Hepatocyte (in vitro differentiated cells): Measurements from ENCODE around the gene SOCS3.

Experiments used
- EZH2phosphoT487 ChIP-seq: fragments of 200-600 bp; sonication (generic); IDR thresholded peaks from one replicate; pipeline ENCODE4 v1.6.1; 2018; ENCODE audit warnings: antibody characterized with exemption, mild to moderate bottlenecking, low read depth, moderate library complexity; ENCODE audit not compliant: unreplicated experiment, severe bottlenecking
- TF ChIP-seq, protein P1 (sequence below): fragments of 200-600 bp; sonication (generic); IDR thresholded peaks from 2 replicates; pipeline ENCODE4 v1.5.1; 2016; ENCODE audit warnings: antibody characterized with exemption, mild to moderate bottlenecking; ENCODE audit not compliant: poor library complexity

DNA sequence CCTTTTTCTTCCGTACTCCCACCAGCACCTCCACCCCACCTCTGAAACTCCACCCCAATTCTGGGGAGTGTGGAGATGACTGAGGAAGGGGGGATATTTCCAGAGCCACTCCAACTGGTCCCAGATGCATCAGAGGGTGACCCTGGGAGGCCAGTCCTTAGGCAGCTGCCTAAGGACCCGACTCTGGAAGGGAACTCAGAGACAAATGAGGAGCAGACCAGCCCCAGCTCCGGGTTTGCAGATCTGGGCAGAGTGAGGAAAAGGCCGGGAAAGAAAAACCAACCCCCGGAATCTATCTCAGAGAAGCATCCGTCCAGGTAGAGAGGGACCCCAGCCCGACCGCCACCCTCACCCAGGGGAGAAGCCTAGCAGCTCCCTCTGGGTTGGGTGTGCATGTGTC is 41.5 kb downstream of the SOCS3 start:
- TF ChIP-seq, protein P1, sequence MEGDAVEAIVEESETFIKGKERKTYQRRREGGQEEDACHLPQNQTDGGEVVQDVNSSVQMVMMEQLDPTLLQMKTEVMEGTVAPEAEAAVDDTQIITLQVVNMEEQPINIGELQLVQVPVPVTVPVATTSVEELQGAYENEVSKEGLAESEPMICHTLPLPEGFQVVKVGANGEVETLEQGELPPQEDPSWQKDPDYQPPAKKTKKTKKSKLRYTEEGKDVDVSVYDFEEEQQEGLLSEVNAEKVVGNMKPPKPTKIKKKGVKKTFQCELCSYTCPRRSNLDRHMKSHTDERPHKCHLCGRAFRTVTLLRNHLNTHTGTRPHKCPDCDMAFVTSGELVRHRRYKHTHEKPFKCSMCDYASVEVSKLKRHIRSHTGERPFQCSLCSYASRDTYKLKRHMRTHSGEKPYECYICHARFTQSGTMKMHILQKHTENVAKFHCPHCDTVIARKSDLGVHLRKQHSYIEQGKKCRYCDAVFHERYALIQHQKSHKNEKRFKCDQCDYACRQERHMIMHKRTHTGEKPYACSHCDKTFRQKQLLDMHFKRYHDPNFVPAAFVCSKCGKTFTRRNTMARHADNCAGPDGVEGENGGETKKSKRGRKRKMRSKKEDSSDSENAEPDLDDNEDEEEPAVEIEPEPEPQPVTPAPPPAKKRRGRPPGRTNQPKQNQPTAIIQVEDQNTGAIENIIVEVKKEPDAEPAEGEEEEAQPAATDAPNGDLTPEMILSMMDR = no peak
- no peak for TF ChIP-seq EZH2phosphoT487
